BLaER1 (cell line): ENCODE measurements around the gene SBSN.
A peak's percentile ranks its signal among the peaks of the same experiment; 100 is the strongest.

Experiments used
- H3K27ac ChIP-seq: shearing (Covaris generic); formaldehyde crosslinking; 2 replicates; pipeline ENCODE4 v1.8.1; 2022
- H3K27me3 ChIP-seq: shearing (Covaris generic); formaldehyde crosslinking; 2 replicates; pipeline ENCODE4 v1.8.1; 2022
- H3K36me3 ChIP-seq: shearing (Covaris generic); formaldehyde crosslinking; 2 replicates; pipeline ENCODE4 v1.8.1; 2022
- H3K4me1 ChIP-seq: shearing (Covaris generic); formaldehyde crosslinking; 2 replicates; pipeline ENCODE4 v1.8.1; 2022
- H3K4me2 ChIP-seq: shearing (Covaris generic); formaldehyde crosslinking; 2 replicates; pipeline ENCODE4 v1.8.1; 2022
- H3K4me3 ChIP-seq: shearing (Covaris generic); formaldehyde crosslinking; 2 replicates; pipeline ENCODE4 v1.8.1; 2022
- H3K9ac ChIP-seq: shearing (Covaris generic); formaldehyde crosslinking; 2 replicates; pipeline ENCODE4 v1.8.1; 2022
- H3K9me3 ChIP-seq: shearing (Covaris generic); formaldehyde crosslinking; 2 replicates; pipeline ENCODE4 v1.8.1; 2022
- H4K20me1 ChIP-seq: shearing (Covaris generic); formaldehyde crosslinking; 2 replicates; pipeline ENCODE4 v1.8.1; 2022
- Cebpa-rat ChIP-seq: shearing (Covaris generic); IDR thresholded peaks from 2 replicates; pipeline ENCODE4 v1.8.1; 2022

Gene SBSN

GRCh38 chr19:35554076-35554475, 26.0 kb upstream of the SBSN start:
- Histone ChIP-seq H3K4me3 (no peak overlapping the region), H3K9ac (no peak overlapping the region), H3K4me2 (no peak overlapping the region), H3K27me3 (no peaks in the 10 kb centered on the region), H3K27ac (no peak overlapping the region), H4K20me1 (0 out of 2 replicates have a peak, but pooled peaks cover 12% of the 10 kb centered on the region), H3K9me3 (no peaks in the 10 kb centered on the region), H3K36me3 (peaks cover 20% of the 10 kb centered on the region), H3K4me1 (peaks cover 18% of the 10 kb centered on the region)
- no peak for TF ChIP-seq Cebpa-rat

GRCh38 chr19:35553385-35554000, 25.4 kb upstream of the SBSN start:
- Histone ChIP-seq H4K20me1 (peaks cover 15% of the 10 kb centered on the region; the same call in 1 of the 2 replicates), H3K4me2 (no peak overlapping the region), H3K9ac (no peak overlapping the region), H3K36me3 (peaks cover 25% of the 10 kb centered on the region), H3K9me3 (no peaks in the 10 kb centered on the region), H3K27me3 (no peaks in the 10 kb centered on the region), H3K27ac (no peak overlapping the region), H3K4me3 (no peak overlapping the region), H3K4me1 (peaks cover 12% of the 10 kb centered on the region)
- no peak for TF ChIP-seq Cebpa-rat

DNA sequence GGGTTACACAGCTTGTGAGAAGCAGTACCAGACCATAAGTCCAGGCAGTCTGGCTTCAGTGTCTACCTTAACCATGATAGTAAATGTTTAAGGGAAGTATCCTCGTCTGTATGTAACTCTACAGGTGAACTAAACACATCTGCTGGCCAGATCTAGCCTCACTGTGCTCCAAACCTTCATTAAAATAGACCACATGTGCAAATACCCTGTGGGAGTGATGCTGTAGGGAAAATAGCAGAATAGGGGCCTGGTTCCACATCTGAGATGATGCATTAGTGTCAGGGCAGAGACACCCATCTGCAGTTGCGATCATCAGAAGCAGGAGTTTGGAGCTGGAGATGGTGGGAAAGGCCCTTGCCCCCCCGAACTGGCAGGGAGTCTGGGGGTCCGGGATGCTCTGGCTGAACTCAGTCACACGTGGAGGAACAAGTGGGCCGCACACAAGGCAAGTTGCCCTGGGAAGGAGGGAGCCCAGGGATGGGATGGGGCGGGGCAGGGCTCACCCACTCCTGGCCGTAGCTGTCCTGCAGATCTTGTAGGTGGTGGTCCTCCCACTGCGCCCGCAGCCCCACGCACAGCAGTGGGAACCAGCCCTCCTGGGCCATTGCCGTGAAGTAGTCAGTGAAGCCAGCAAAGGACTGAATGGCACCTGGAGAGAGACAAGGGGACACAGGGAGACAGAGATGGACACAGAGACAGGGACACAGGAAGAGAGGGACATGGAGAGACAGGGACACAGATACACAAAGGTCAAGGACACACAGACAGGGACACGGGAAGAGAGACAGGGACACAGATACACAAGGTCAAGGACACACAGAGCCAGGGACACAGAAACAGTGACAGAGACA, 24.6 kb upstream of the SBSN start:
- Histone ChIP-seq H3K9me3 (no peaks in the 10 kb centered on the region), H3K4me3 (no peak overlapping the region), H3K27ac (no peak overlapping the region), H3K27me3 (no peaks in the 10 kb centered on the region), H3K4me1 (0 out of 2 replicates have a peak, but pooled peaks cover 6% of the 10 kb centered on the region), H3K36me3 (peaks cover 33% of the 10 kb centered on the region), H4K20me1 (peaks cover 23% of the 10 kb centered on the region; the same call in 1 of the 2 replicates), H3K4me2 (no peak overlapping the region), H3K9ac (no peak overlapping the region)
- TF ChIP-seq Cebpa-rat, result no peak

DNA sequence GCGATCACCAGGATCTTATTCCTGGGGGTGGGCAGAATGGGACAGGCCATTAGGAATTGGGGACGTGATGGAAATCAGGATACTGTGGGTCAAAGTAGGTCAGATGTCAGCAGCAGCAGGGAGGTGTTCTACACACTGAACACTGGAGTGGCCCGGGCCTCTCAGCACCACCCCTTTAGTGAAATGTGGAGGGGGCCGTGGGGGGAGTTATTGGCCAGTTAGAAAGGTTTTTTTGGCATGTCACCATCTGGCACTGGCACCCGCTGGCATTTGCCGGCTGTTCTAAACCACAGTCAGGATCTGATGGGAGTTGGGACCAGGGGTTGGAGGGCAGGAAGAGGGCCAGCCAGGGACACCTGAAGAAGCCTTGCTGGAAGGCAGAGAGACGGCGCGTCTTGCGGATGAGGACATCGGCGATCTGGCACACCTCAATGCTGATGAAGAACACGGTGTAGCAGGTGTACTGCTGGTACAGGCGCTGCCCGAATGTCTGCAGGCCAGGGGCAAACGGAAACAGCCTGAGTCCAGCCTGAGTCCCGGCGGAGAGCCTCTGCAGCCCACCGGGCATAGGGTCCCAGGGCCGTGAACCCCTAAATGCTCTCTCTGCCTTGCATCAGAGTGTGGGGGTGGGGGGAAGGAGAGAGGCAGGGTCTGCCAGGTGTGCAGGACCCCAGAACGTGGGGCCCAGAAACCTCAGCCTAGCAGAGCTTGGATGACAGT, 23.1 kb upstream of the SBSN start:
- Histone ChIP-seq H3K4me3 (no peak overlapping the region), H3K4me2 (no peak overlapping the region), H3K27ac (no peak overlapping the region), H3K4me1 (peaks cover 15% of the 10 kb centered on the region), H3K9me3 (no peaks in the 10 kb centered on the region), H3K36me3 (peaks cover 44% of the 10 kb centered on the region), H3K9ac (no peak overlapping the region), H4K20me1 (peaks cover 37% of the 10 kb centered on the region; the same call in 1 of the 2 replicates), H3K27me3 (no peaks in the 10 kb centered on the region)
- no peak for TF ChIP-seq Cebpa-rat

DNA sequence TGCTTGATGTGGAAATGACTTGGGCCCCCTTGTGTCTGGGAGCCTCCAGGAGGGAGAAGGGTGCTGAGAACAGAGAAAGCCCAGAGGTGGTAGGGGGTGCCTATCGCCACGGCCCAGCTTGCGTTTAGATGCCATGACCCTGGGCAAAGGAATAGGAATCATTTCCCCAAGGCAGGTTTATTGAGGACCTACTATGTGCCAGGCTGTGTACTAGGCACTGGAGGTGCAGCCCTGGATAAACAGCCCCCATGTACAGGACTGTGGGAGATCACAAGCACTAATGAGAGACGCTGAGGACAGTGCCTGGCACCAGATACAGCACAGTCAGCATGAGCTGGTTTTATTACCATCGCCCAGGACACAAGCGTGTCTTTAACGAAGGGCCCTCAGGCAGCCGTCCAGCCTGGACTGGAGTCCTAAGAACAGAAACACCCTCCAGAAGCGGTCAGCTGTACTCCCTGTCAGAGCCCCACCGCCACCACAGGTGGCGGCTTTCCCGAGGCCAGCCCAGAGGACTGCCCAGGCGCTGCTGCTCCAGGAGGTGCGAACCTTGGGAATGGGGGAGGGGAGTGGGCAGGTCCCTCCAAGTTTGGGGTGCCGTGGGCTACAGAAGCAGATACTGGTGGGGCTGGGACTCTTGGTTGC, 21.9 kb upstream of the SBSN start:
- H3K36me3 ChIP-seq, result peaks cover 44% of the 10 kb centered on the region
- no peak overlapping the region for H3K27ac ChIP-seq
- H3K4me2 ChIP-seq, result no peak overlapping the region
- peaks cover 12% of the 10 kb centered on the region for H3K4me1 ChIP-seq
- H3K27me3 ChIP-seq, result no peaks in the 10 kb centered on the region
- H3K4me3 ChIP-seq, result no peak overlapping the region
- H3K9me3 ChIP-seq, result no peaks in the 10 kb centered on the region
- no peak overlapping the region for H3K9ac ChIP-seq
- peaks cover 38% of the 10 kb centered on the region; the same call in 1 of the 2 replicates for H4K20me1 ChIP-seq
- TF ChIP-seq Cebpa-rat, result no peak

- no peak for TF ChIP-seq Cebpa-rat
- H3K9ac ChIP-seq, result no peak overlapping the region
Observed at GRCh38 chr19:35549174-35549788, 21.2 kb upstream of the SBSN start.

GRCh38 chr19:35546532-35546931, 18.4 kb upstream of the SBSN start:
- H3K9ac ChIP-seq, result peak overlapping the region; percentile 95
- H4K20me1 ChIP-seq, result peaks cover 38% of the 10 kb centered on the region; the same call in 1 of the 2 replicates
- H3K27ac ChIP-seq, result peak overlapping the region; percentile 94; the same call in 1 of the 2 replicates
- H3K4me3 ChIP-seq, result peak overlapping the region; percentile 96
- TF ChIP-seq Cebpa-rat, result no peak
- H3K9me3 ChIP-seq, result no peaks in the 10 kb centered on the region
- H3K27me3 ChIP-seq, result no peaks in the 10 kb centered on the region
- peak overlapping the region; percentile 93 for H3K4me2 ChIP-seq
- peaks cover 65% of the 10 kb centered on the region for H3K36me3 ChIP-seq
- H3K4me1 ChIP-seq, result peaks cover 21% of the 10 kb centered on the region

More at GRCh38 chr19:35549174-35549788, 21.2 kb upstream of the SBSN start:
- Histone ChIP-seq H3K4me1 (peaks cover 18% of the 10 kb centered on the region), H3K4me3 (no peak overlapping the region), H4K20me1 (peaks cover 38% of the 10 kb centered on the region; the same call in 1 of the 2 replicates), H3K4me2 (no peak overlapping the region), H3K36me3 (peaks cover 44% of the 10 kb centered on the region), H3K9me3 (no peaks in the 10 kb centered on the region), H3K27ac (no peak overlapping the region), H3K27me3 (no peaks in the 10 kb centered on the region)

- H3K9me3 ChIP-seq, result no peaks in the 10 kb centered on the region
- H3K4me2 ChIP-seq, result peak overlapping the region; percentile 93
- H4K20me1 ChIP-seq, result peaks cover 38% of the 10 kb centered on the region; the same call in 1 of the 2 replicates
- peaks cover 21% of the 10 kb centered on the region for H3K4me1 ChIP-seq
- no peaks in the 10 kb centered on the region for H3K27me3 ChIP-seq
- peak overlapping the region; percentile 96 for H3K4me3 ChIP-seq
- no peak for TF ChIP-seq Cebpa-rat
- peaks cover 64% of the 10 kb centered on the region for H3K36me3 ChIP-seq
- peak overlapping the region; percentile 94 for H3K27ac ChIP-seq
- peak overlapping the region; percentile 95 for H3K9ac ChIP-seq
Observed at GRCh38 chr19:35545855-35546381, 17.8 kb upstream of the SBSN start.
